Muscle of leg (tissue), 11 donors: ENCODE measurements around the gene FAM210A. TPM values are rescaled to one million over a fixed set of nuclear protein-coding genes. Genes with fewer than 3 reads are reported as not detected.
"Not testable (repeated sequence)": the region's sequence is repeated elsewhere in the genome, so short reads cannot be mapped to it uniquely, and the experiment has no call there.

Experiments used
- DNase-seq: peaks from one replicate; pipeline ENCODE4 v3.0.0; 2013
- H3K27ac ChIP-seq: one replicate; pipeline ENCODE4 v1.5.1; 2013; ENCODE audit warnings: mild to moderate bottlenecking, low read length, control low read depth
- H3K27me3 ChIP-seq: one replicate; pipeline ENCODE4 v1.6.1; 2013; ENCODE audit warnings: low read length; ENCODE audit not compliant: control insufficient read depth, insufficient read depth
- H3K36me3 ChIP-seq: one replicate; pipeline ENCODE4 v1.6.1; 2013; ENCODE audit warnings: low read length; ENCODE audit not compliant: control insufficient read depth, insufficient read depth
- H3K4me1 ChIP-seq: one replicate; pipeline ENCODE4 v1.6.1; 2013; ENCODE audit warnings: low read length; ENCODE audit not compliant: control insufficient read depth, insufficient read depth
- H3K4me3 ChIP-seq: one replicate; pipeline ENCODE4 v1.5.1; 2013; ENCODE audit warnings: low read length, control low read depth
- H3K9me3 ChIP-seq: replicated peaks from 2 replicates; pipeline ENCODE4 v1.6.1; 2013; ENCODE audit warnings: low read depth, low read length; ENCODE audit not compliant: control insufficient read depth
- WGBS: methylation state at CpG from one replicate; pipeline ENCODE4 v1.1.5; 2013; ENCODE audit warnings: missing lambda C conversion rate; ENCODE audit not compliant: insufficient coverage; 5-methylcytosine and 5-hydroxymethylcytosine counted together
- polyA plus RNA-seq, 8 donors: library from polyadenylated mRNA; unstranded; fragments of 120-200 nt; gene quantifications; one replicate each; pipeline versions ENCODE4 v1.2.1 to v1.2.3, GENCODE V29; 2013; ENCODE audit warnings: inconsistent platforms in 1 of 8, low replicate concordance in 1 of 8; ENCODE audit not compliant: insufficient read length in 8 of 8, insufficient read depth in 1 of 8
- total RNA-seq: library from RNA; stranded (reverse); fragments of 120-200 nt; gene quantifications from one replicate; pipeline ENCODE4 v1.2.4, GENCODE V29; 2013

The FAM210A gene
- total and polyA plus RNA-seq, 9 donors: 20.9 to 30.3 (median 24.6) TPM

DNA sequence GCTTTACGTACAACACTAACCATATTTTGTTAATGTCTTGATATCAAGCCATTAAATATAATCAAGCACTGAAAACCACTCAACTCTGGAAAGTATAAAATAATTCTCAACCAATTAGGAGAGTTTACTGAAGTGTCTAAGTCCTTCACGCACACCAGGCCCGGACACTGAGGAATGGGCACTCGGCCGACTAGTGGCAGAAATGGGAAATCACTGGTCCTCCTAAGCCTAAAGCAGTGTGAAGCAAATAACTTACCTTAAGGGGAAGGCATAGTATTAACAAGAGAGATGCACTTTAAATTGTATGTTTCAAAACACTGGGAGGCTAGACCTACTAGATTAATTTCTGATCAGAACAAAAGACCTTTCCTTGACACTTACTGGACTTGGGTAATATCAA lies 45.7 kb downstream of the FAM210A start:
- peaks cover 3% of the 10 kb centered on the region for H3K36me3 ChIP-seq
- no peaks in the 10 kb centered on the region for H3K4me1 ChIP-seq
- no peak overlapping the region for H3K4me3 ChIP-seq
- no peak overlapping the region for H3K27ac ChIP-seq
- WGBS: 56% methylated on average over 3 of the region's 5 CpGs
- no peak for DNase-seq
- no peaks in the 10 kb centered on the region for H3K27me3 ChIP-seq
- H3K9me3 ChIP-seq: no peaks in the 10 kb centered on the region

DNA sequence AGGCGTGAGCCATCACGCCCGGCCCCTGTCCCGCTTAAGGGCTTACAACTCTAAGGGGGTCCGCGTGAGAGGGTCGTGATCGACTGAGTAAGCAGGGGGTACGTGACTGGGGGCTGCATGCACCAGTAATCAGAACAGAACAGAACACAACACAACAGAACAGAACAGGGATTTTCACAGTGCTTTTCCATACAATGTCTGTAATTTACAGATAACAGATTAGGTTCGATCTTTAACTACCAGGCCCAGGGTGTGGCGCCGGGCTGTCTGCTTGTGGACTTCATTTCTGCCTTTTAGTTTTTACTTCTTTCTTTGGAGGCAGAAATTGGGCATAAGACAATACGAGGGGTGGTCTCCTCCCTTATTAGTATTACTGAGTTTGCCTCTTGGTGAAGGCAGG lies 49.0 kb downstream of the FAM210A start:
- H3K27ac ChIP-seq, DNase-seq, H3K36me3 ChIP-seq, H3K4me1 ChIP-seq, H3K4me3 ChIP-seq, H3K27me3 ChIP-seq, H3K9me3 ChIP-seq: not testable (repeated sequence)
- 98% methylated on average over 8 of the region's 13 CpGs for WGBS

DNA sequence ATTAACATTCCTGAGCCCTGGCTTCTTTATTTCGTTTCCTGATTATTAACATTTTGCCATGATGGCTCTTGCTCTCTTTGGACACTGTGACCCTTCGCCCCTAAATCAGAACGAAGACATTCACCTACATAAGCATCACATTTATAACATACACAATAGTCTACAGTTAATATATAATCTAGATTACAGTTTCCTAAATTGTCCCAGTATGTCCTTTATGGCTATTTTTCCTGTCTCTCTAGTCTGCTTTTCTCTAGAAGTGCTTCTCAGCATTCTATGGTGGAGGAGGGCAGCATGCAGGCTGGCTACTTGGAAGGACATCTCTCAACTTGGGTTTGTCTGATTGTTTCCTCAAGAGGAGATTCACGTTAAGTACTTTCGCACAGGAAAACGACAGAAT lies 49.9 kb downstream of the FAM210A start:
- H3K36me3 ChIP-seq: peaks cover 2% of the 10 kb centered on the region
- DNase-seq: no peak
- H3K27me3 ChIP-seq: no peaks in the 10 kb centered on the region
- H3K9me3 ChIP-seq: no peaks in the 10 kb centered on the region
- no peak overlapping the region for H3K4me3 ChIP-seq
- H3K4me1 ChIP-seq: no peaks in the 10 kb centered on the region
- no peak overlapping the region for H3K27ac ChIP-seq
- 100% methylated on average over 1 of the region's 6 CpGs for WGBS

DNA sequence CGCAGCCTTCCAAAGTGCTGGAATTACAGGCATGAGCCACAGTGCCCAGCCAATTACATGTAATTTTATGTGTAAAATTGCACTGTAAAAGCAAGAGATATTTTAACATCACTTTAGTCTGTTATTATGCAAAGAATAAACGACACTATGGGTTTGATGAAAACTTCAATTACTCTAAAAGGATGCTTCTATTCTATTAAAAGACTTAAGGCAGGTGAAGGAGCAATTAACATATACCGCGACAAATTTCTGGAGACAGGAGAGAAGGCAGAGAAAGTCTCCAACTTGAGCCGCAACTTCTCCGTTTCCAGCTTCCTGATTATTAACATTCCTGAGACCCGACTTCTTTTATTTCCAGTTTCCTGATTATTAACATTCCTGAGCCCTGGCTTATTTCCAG lies 53.7 kb downstream of the FAM210A start:
- H3K27ac ChIP-seq: no peak overlapping the region
- 42% methylated on average over 3 of the region's 7 CpGs for WGBS
- H3K27me3 ChIP-seq: no peaks in the 10 kb centered on the region
- no peak for DNase-seq
- H3K9me3 ChIP-seq: no peaks in the 10 kb centered on the region
- H3K36me3 ChIP-seq: peaks cover 4% of the 10 kb centered on the region
- H3K4me3 ChIP-seq: no peak overlapping the region
- H3K4me1 ChIP-seq: no peaks in the 10 kb centered on the region

DNA sequence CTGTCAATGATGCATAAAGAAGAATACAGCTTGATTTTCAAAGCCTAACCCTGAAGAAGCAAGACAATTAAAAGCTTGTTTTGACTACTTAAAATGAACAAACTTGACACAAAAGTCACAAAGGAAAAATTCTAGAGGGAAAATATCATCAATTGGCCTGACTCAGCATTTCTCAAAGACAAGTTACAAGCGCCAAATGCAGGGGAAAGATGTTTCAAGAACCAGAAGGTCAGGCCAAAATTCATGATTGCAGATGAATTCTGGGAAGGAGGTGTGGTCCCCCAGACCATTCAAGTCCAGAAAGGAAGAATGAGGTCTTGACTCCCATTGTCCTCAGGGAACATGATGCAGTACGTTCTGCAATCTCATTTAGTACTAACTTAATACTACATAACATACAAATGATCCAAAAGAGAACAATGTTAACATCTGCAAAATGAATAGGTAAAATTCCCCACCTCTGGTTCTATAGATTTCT lies 64.5 kb downstream of the FAM210A start:
- H3K36me3 ChIP-seq: peaks cover under 1% of the 10 kb centered on the region
- H3K27ac ChIP-seq: peak overlapping the region; percentile 55
- peaks cover 25% of the 10 kb centered on the region for H3K4me1 ChIP-seq
- H3K4me3 ChIP-seq: no peak overlapping the region
- H3K27me3 ChIP-seq: no peaks in the 10 kb centered on the region
- WGBS: 0% methylated on average over 1 of the region's 2 CpGs
- H3K9me3 ChIP-seq: no peaks in the 10 kb centered on the region
- peak; percentile 75 for DNase-seq

DNA sequence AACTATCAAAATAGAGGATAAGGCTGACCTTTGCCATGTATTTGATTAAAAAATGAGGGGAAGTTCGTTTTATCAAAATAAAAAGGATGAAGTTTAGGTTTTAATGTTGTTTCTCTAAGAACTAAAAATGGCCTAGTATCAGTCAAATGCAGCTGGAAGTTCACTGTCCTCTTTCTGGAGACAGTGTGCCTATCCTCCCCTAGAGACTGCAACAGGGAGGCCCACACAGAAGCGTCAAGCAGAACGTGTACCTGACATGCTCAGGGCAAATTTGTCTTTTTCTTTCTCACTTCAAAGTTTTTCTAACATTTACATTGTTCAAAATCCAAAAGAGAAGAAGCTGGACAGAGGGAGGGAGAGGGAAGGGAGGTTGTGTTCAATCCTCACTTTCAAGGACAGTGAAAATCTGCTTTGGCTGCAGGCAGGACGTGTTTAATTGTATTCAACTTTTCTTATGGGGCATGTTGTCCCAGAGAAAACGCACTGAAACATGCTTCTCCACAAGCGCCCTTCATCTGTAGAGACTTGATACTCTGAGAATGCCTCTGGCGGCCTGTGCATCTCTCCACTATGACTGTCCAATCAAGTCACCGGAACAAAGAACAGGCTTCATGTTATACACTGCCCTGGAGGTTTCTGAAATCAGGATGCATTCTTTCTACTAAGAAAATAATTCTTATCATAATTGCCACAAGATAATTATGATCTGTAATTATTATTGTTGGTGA lies 65.1 kb downstream of the FAM210A start:
- H3K27ac ChIP-seq: peak overlapping the region; percentile 55
- H3K27me3 ChIP-seq: no peaks in the 10 kb centered on the region
- no peaks in the 10 kb centered on the region for H3K36me3 ChIP-seq
- no peak for DNase-seq
- H3K9me3 ChIP-seq: no peaks in the 10 kb centered on the region
- WGBS: 73% methylated on average over 4 of the region's 8 CpGs
- peaks cover 25% of the 10 kb centered on the region for H3K4me1 ChIP-seq
- H3K4me3 ChIP-seq: no peak overlapping the region

DNA sequence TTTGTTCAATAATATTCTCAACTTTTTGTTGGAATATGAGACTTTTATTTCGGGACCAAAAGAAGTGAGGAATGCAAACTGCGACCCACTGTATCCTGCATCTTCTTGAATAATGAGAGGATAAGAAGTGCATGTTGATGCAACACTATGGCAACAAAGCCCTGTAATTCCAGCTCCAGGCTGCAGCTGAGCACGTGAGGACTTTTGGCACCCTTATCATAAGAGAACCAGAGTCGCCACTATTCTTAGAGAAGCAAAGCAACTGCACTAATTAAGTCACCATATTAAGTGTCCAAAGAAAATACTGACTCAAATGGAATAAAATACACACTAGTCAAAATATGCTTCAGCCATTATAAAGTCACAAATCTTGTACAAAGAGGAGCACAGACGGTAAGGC lies 65.8 kb downstream of the FAM210A start:
- no peaks in the 10 kb centered on the region for H3K36me3 ChIP-seq
- H3K27ac ChIP-seq: peak overlapping the region; percentile 21
- WGBS: no CpG with 5 or more reads among the region's 5 CpGs
- no peaks in the 10 kb centered on the region for H3K9me3 ChIP-seq
- no peaks in the 10 kb centered on the region for H3K27me3 ChIP-seq
- DNase-seq: peak; percentile 78
- peaks cover 25% of the 10 kb centered on the region for H3K4me1 ChIP-seq
- H3K4me3 ChIP-seq: no peak overlapping the region

DNA sequence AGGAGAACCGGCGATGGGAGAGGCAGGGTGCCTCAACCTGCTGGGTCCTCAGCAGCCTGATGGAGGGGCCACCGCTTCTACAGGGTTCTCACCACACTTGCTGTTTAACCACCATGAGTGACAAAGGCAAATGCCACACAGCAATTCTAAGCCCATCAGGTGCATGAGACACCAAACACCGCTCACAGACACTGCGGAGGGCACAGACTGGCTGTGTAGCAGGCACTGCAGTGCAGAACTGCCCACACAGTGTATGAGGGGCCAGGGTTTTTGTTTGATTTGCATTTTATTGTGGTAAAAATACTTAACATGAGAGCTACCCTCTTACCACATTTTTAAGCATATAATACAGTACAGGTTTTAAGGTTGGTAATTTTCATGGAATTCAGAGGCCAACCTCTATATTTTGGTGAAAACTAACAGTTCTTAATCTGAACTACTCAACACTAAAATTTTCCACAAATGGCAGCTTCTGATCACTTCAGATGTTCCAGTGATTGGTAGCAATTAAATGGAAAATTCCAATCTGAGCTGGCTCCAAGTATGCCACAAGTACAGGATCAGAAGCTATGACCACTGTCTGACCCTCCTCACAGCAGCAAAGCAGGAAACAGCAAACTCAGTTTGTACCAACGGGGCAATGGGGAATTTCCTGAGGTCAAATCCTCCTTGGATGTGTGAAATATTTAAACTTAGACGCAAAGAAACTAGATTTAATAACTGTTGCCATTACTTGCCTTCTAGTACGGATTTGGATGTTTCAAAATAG lies 67.7 kb downstream of the FAM210A start:
- H3K27me3 ChIP-seq: no peaks in the 10 kb centered on the region
- peak; percentile 53 for DNase-seq
- no peaks in the 10 kb centered on the region for H3K9me3 ChIP-seq
- H3K4me1 ChIP-seq: peaks cover 31% of the 10 kb centered on the region
- WGBS: 88% methylated on average over 2 of the region's 8 CpGs
- H3K36me3 ChIP-seq: no peaks in the 10 kb centered on the region
- H3K4me3 ChIP-seq: no peak overlapping the region
- peak overlapping the region; percentile 39 for H3K27ac ChIP-seq

DNA sequence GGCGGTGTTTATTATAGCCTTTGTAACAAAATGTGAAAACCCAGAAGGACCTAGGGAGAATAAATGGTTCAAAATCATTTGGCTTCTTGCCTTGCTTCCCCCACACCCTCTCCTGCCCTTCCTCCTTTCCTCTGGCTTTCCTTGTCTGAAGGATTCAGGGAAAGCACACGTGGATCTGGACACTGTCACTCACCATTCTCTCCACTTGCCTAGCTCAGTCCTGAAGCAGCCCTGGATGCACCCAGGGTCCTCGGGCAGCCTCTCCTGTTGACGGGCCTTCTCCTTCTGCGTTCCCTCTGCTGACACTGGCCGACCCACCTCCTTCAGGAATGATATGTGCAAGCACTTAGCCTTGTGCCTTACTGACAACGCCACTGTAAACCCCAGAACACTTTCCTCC lies 68.4 kb downstream of the FAM210A start:
- Histone ChIP-seq H3K9me3 (no peaks in the 10 kb centered on the region), H3K4me3 (no peak overlapping the region), H3K27ac (peak overlapping the region; percentile 39), H3K36me3 (no peaks in the 10 kb centered on the region), H3K4me1 (peaks cover 31% of the 10 kb centered on the region), H3K27me3 (no peaks in the 10 kb centered on the region)
- DNase-seq: no peak
- 49% methylated on average over 6 of the region's 7 CpGs for WGBS

DNA sequence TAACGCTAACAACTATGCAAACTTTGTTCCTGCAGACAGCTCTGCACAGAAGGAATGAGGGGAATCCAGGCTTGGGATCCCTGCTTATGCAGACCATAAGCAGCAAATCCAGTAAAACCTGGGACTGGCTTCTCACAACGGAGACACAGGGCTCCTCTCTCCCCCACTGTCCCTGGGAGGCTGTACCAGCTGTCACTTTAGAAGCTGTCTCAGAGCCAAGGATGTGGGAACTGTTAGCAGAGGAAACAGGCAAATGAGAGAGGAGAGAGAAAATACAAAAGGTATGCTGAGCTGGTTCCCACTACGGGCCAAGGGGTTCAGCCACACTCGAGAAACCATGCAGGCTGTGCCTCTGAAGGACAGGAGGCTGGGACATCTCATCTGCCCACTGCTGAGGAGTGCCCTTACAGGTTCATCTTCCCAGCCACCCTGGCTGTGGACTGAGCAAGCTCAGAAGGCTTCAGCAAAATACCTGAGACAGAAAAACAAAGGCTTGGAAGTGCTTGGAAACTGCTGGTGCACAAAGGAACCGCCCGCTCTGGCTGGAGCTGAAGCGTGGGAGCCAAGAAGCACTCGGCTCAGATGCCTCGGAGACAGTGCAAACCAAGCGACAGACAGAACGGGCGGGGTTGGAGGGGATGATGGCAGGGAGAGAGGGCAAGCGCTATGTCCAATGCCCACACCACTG lies 72.5 kb downstream of the FAM210A start:
- peaks cover 15% of the 10 kb centered on the region for H3K4me1 ChIP-seq
- H3K9me3 ChIP-seq: no peaks in the 10 kb centered on the region
- no peaks in the 10 kb centered on the region for H3K36me3 ChIP-seq
- no peak overlapping the region for H3K4me3 ChIP-seq
- WGBS: 62% methylated on average over 11 of the region's 13 CpGs
- H3K27me3 ChIP-seq: no peaks in the 10 kb centered on the region
- no peak overlapping the region for H3K27ac ChIP-seq
- DNase-seq: peak; percentile 41
